HG02870 (cell line): ENCODE results near the gene EHMT1.
"Not testable (repeated sequence)": the region's sequence is repeated elsewhere in the genome, so short reads cannot be mapped to it uniquely, and the experiment has no call there.

ENCODE experiments used
- ATAC-seq: cut with Tn5 transposase; IDR thresholded peaks from one replicate; pipeline ENCODE4 v1.9.1; 2021; ENCODE audit warnings: mild to moderate bottlenecking, moderate library complexity; ENCODE audit not compliant: unreplicated experiment

EHMT1 gene

DNA sequence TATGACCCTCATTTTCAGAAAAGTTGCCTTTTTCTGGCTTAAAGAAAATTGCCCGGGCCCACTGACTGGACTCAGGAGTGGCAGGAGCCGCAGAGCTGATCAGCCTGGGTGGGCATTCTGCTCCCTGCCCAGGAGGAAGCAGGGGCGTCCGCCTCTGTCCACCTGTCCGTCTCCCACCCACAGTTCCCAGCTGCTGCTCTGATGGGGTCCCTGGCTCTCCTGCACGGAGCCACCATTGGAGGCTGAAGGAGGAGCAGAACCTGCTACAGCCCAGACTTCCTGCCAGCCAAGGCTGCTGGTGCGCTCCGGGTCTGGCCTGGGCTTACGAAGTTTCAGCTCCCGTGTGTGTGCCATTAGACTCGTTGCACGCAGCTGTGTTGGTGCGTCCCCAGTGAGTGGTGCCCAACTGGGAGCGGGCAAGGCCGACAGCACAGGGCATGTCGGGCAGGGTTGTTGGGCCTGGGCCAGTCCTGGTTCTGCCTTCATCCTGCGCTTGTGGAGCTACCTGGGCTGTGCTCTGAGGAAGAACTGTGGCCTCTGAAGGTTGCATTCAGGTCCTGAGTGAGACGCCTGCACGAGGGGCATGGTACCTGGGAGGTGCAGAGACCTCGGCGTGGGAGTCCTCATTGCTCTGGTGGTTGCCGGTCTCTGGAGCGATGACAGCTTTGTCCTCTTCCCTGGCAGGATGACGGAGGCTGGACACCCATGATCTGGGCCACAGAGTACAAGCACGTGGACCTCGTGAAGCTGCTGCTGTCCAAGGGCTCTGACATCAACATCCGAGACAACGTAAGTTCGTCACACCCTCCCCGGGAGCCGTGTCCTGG is 181.6 kb downstream of the EHMT1 start:
- ATAC-seq = no peak

DNA sequence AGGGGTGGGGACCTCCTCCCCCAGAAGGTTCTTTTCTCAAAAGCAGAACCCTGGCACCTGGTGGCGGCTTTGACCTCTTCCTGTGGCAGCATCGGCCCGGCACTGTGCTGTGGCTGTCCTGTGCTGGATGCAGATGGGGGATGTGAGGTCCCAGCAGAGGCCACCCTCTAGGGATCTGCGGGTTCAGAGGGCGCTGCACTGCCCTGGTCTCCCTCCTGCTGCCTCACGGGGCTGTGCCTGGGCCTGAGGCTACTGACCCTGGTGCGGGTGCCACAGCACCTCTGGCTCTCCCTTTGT is 182.2 kb downstream of the EHMT1 start:
- ATAC-seq = no peak

DNA sequence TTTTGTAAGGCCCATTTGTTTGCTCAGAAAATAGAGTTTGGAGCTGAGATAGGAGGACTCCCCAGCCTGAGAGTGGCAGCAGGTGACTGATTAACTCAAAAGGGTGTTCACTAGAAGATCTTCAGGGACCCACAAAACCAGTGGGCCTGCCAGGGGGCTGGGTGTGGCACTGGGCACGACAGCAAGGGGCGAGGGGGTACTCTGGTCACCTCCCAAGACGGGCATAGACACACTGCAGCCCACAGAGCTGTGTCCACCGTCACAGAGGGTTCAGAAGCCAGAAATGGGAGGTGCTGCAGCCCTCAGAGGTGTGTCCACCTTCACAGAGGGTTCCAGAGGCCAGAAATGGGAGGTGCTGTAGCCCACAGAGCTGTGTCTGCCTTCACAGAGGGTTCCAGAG is 183.2 kb downstream of the EHMT1 start:
- no peak for ATAC-seq

DNA sequence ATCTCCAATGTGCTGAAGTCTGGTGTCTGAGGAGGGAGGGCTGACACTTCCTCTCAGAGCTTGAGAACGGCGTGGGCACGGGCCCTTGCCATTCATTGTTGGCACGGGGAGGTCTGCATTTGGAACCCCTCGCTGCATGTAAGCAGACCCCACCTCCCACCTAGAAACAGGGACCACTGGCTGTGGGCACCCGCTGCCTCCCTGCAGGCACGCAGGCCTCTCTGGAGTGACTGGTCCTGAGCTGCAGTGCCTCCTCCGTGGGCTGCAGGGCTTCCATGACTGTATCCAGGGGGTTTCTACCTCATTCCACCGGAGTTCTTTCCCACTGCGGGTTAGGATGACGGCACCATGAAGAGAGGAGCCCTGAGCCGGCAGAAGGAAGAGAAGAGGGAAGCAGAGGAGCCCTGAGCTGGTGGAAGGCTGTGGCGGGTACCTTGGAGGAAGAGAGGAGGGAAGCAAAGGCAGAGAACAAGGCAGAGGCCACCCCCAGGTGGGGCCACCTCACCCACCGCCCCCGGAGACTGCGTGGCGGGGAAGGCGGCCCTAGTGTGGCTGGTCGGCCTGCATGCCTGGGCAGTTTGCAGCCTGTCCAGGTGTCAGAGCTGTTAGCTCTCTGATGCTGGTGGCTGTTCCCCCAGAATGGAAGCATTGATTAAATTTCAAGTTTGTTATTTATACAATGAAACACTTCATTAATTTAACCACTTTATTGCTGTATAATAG is 183.9 kb downstream of the EHMT1 start:
- no peak for ATAC-seq

DNA sequence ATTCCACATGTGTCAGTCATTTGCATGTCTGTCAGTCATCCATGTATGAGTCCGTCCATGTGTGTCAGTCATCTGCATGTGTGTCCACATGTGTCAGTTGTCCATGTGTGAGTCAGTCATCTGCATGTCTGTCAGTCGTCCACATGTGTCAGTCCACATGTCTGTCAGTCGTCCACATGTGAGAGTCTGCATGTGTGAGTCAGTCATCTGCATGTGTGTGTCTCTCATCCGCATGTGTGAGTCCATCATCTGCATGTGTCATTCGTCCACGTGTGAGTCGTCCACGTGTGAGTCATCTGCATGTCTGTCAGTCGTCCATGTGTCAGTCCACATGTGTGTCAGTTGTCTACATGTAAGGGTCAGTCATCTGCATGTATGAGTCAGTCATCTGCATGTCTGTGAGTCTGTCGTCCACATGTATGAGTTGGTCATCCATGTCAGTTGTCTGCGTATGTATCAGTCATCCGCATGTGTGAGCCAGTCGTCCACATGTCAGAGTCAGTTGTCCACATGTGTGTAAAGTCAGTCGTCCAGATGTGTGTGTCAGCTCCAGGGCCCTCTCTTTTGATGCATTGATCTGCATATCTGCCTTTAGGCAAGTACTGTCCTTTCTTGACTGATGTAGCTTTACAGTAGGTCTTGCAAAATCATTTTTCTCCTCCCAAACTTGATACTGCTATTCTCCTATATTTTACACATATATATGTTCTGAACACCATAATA is 186.3 kb downstream of the EHMT1 start:
- ATAC-seq = no peak

DNA sequence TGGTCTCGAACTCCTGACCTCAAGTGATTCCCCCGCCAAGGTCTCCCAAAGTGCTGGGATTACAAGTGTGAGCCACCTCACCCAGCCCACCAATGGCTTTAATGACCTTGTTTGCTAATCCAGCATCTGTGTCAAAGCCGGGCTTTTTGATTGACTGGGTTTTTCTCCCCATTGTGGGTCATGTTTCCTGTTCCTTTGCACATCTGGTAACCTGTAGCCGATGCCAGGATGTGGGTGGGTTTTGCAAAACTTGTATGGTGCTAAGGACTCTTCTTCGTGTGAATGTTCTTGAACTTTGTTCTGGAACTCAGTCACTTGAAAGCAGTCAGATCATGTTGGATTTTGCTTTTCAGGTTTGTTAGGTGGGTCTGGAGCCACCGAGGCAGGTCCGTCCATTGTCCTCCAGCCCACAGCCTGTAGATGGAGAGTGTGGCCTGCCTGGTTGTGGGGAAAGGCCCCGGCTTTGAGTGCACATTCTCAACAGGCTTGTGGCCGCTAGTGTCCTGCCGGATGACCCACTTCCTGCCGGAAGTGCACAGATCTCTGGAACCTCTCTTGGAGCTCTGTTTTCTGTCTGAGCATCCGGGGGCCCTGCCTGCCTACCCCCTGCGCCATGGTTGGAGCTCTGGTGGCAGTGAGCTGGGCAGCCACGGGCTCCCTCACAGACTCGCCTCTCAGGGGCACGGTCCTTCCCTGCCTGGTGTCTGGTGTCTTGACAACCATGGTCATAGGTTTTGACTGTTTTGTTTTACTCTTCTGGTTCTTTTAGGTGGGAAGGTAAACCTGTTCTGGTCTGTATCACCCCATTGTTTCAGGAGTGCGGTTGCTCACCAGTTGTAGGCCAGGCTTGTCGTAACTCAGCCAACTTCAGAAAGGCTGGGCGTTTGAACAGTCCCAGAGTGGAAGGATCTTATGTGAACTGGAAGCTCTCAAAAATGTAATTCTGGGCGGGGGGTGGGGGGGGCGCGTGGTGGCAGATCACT is 189.2 kb downstream of the EHMT1 start:
- no peak for ATAC-seq

DNA sequence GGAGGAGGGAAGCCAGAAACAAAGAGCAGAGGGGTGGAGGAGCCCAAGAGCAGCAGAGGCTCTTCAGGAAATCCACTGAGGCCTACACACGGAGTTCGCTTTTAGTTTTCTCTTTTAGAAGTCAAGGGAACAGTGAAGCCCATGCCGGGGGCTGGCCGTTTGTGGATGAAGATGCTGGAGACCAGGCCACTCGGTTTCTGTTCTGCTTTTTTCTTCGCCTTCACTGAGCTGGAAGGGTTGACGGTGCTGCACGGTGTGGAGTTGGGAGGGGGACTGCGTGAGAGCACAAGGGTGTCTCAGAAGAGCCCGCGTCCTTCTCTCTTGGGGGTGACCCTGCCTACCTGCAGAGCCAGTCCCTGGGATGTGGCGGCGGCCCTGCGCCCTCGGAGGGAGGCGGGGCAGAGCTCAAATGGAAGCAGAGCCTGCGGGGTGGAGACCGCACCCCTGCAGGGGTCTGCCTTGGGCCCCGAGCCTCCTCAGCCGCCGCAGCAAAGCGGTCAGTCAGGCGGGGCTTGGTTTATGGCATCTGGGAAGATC is 190.3 kb downstream of the EHMT1 start:
- ATAC-seq = peak; percentile 62

DNA sequence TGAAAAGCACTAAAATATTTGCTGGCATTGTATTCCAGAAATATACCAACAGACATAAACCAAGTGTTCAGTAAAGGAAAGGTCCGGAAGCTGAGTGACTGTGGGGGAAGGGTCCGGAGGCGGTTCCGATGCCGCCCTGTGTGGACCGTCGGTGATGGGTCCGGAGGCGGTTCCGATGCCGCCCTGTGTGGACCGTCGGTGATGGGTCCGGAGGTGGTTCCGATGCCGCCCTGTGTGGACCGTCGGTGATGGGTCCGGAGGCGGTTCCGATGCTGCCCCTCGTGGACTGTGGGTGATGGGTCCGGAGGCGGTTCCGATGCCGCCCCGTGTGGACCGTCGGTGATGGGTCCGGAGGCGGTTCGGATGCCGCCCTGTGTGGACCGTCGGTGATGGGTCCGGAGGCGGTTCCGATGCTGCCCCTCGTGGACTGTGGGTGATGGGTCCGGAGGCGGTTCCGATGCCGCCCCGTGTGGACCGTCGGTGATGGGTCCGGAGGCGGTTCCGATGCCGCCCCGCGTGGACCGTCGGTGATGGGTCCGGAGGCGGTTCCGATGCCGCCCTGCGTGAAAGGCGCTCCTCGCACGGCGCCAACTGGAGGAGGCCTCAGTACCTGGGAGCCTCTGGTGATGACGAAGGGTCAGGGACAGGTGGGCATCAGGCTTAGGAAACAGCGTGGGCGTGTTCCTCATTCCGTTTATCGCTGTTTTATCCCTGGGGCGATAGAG is 191.1 kb downstream of the EHMT1 start:
- ATAC-seq = not testable (repeated sequence)

DNA sequence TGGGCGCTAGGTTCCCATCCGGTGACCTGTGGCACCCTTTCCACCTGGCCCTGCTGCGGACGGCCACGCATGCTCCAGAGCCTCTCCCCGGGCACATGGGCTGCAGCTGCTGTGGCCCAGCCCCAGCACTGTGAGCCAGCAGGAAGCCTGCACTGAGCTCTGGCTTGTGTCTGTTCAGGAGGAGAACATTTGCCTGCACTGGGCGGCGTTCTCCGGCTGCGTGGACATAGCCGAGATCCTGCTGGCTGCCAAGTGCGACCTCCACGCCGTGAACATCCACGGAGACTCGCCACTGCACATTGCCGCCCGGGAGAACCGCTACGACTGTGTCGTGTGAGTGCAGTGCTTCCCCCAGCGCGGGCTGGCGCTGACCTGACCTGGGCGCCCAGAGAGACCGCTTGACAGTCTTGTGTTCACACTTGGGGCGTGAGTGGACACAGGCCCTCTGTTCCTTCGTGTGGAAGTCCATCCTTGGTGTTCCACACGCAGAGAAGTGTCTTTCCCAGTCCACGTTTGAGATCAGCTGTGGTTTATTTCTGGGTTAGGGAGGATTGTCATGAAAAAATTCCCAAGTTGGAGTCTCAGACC is 192.6 kb downstream of the EHMT1 start:
- no peak for ATAC-seq

DNA sequence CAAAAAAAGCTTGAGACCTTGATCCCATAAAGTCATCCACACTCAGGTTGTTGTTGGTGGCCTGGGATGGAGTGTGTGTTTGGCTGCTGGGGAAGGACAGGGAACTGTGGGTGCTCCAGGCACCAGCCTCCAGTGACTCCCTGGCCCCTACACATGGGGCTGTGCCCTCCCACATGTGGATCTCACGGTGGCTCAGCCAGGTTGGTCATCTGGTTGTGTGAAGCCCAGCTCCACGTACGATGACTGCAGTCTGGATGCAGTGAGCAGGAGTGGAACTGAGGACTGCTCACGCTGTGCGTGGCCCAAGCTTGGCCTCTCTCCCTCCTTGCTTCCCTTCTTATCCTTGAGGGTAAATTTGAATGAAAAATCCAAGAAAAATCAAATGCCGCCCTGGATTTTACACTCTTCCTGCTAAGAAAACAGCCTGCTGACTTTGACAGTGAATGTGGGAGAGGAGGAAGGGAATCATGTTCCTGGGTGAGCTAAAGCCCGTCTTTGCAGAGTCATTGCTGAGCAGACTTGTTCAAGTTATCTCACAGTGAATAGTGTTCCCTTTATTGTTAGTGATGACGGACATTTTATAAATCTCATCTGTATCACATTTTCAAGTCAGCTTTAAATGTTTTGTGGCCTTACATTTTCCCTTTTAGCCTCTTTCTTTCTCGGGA is 193.7 kb downstream of the EHMT1 start:
- no peak for ATAC-seq

DNA sequence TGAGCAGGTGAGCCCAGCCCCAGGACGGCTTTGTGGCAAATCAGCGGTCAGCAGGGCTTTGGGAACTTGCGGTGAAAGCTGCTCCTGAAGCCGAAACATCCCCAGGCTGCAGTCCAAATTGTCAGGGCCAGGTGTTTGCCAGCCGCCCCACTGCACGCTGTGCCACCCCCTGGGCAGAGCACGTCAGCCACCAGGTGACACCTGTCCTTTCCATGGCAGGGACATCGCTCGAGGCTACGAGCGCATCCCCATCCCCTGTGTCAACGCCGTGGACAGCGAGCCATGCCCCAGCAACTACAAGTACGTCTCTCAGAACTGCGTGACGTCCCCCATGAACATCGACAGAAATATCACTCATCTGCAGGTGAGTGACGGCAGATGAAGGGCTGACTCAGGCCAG is 194.4 kb downstream of the EHMT1 start:
- ATAC-seq = no peak

DNA sequence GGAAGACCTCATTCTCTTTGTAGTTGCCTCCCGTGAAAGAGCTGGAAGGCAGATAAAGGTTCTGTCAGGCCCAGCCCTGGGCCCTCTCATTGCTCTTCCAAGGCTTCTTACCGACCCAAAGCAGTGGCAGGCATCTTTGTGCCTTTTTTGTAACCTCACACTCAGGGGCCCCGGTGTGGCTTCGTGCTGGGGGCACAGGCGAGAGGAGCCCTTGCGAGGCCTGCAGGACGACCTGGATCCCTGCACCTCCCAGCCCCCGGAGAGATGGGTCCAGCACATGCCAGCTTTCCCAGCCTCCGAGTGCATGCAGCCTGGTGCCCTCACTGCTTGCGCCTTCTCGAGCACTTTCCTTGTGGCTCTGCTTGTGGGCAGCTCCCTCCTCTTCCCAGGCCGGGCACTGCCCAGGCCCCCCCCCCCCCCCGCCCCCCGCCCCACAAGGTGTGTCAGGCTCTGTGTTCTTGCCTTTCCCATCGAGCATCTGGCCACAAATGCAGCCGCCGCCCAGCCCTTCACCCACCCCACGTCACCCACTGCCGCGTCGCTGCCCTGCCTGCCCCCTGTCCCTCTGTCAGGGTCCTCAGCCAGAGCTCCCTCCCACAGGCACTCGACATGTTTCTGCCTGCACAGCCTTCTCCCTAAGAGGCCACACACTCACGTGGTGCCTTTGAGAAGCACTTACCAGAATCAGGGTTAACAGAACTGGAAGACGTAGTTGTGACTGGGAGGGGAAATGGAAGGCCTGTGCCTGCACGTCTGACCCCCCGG is 195.0 kb downstream of the EHMT1 start:
- ATAC-seq = no peak

DNA sequence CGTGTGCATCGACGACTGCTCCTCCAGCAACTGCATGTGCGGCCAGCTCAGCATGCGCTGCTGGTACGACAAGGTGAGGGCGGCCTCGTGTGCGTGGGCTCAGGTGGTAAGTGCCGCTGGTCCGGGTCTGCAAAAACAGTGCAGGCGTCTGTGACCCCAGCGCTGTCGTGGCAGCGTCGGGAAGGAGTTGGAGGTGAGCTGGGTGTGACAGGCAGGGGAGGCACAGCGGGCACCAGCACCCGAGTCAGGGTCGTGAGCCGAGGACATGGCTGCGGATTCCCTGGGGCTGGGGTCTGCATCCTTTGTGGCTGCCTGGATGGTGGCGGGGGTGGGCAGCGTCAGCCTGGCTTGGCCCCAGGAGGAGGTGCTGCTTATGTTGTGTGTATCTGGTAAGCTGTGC is 195.6 kb downstream of the EHMT1 start:
- ATAC-seq = no peak

DNA sequence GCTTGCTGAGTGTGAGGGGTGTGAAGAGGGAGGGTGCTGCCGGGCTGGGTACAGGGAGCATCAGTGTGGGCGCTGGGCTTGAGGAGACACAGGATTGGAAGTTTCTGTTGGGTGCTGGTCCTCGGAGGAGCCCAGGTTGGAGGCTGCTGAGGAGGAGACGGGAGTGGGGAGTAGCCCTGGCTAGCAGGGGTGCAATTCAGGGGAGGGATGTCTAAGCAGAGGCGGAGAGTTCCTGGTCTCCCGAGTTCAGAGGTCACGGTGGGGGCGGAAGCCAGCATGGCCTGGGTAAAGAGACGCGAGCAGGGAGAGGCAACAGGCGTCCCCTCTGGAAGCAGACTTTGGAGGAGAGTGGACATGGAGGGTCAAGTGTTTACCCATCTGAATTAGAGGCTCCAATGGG is 196.0 kb downstream of the EHMT1 start:
- ATAC-seq = no peak

DNA sequence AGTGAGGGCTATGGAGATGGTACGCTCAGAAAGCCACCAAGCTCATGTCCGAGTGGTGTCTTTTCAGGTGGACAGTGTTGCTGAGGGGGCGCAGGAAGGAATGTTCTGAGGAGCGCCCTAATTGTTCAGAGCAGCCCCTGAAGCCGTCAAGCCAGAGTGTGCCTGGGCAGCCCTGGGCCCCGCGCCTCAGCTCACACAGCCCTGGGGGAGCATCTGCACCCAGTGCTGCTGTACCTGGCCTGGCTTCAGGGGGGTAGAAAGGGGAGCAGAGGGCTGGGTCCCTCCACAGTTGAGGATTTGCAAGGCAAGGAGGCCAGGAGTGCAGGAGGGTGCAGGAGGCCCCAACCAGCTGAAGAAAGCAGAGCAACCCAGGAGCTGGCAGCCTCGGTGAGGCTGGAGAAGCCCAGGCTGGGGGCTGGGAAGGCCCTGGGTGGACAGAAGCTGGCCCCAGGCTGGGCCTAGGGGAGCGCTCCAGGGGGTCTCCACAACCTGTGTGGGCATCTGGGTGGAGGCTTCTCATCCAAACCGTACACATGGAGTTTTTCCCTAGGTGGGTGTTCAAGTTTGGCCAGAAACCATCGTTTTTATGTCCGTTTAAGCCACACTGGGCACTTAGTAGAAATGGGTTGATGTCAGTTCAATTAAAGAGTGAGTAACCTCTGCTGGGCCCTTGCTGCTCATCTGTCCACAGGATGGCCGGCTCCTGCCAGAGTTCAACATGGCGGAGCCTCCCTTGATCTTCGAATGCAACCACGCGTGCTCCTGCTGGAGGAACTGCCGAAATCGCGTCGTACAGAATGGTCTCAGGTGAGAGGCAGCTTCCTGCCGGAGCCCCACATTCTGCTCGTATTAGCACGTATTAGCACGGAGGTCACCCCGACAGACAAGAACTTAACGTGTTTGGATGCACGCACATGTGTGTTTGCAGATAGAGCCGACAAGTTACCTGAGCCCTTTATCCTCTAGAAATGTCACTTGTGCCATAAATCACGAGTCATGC is 196.8 kb downstream of the EHMT1 start:
- no peak for ATAC-seq

DNA sequence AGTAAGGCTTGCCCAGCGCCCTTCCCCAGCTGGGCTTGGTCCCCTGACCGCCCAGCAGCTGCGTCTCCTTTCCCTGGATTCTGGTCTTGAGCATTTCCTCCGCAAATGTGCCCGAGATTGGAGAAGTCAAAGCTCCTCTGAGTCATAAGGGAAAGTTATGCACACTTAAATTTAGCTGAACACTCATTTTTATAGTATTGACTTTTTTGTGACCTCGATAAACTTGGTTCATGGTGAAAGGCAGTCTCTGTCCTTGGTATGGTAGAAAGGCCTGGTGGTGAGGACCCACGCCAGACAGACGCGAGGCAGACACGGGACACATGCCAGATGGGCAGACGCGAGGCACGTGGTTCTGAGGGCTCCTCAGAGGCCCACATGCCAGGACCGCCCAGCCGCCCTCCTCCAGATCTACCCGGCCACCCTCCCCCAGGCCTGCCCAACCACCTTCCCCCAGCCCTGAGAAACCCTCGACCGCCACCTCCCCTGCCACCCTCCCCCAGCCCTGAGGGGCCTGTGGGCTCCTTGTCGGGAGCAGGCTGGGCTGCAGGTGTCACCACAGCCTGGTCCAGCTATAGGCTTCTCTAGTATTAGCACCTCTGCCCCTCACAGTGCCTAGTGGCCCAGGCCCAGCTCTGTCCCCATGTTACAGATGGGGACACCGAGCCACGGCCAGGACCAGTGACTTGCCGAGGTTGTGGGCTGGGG is 197.9 kb downstream of the EHMT1 start:
- ATAC-seq = peak; percentile 64
